ENCODE results near the gene CDK5RAP2. TPM values are rescaled to one million over a fixed set of nuclear protein-coding genes. Genes with fewer than 3 reads are reported as not detected.

CDK5RAP2 gene
- total and polyA plus RNA-seq, 10 donors = 19.5 to 93.7 (median 61.9) TPM

- 68 to 94% (median 90%) methylated on average over 2 to 4 of the region's 4 CpGs for WGBS, 5 donors
- TF ChIP-seq POLR2A (IDR thresholded peaks at IDR 0.05) (no peak), POLR2AphosphoS5 (IDR thresholded peaks at IDR 0.05) (no peak), CTCF (IDR thresholded peaks at IDR 0.05 in 8 of 11, conservative IDR thresholded peaks at IDR 0.05 in 3 of 11) (no peak)
- no peak overlapping the region for H3K27ac ChIP-seq
- H3K4me1 ChIP-seq = no peaks in the 10 kb centered on the region
- peaks cover 0 to 12% (median 5%) of the 10 kb centered on the region in 8 donors for H3K9me3 ChIP-seq
- H3K27me3 ChIP-seq (replicated peaks in 1 of 7) = no peaks in the 10 kb centered on the region
- H3K4me3 ChIP-seq = no peak overlapping the region
- peaks cover 0 to 100% (median 75%) of the 10 kb centered on the region in 6 donors for H3K36me3 ChIP-seq
- intact Hi-C loops (cut with DNase I; ENCODE audit: low total_unique reads) = no loop called here
- no peak for DNase-seq
These were observed 66.1 kb downstream of the CDK5RAP2 start for GRCh38 chr9:120513825-120514396.

GRCh38 chr9:120510816-120511215 lies 69.2 kb downstream of the CDK5RAP2 start:
- H3K27me3 ChIP-seq (replicated peaks in 1 of 7) = no peaks in the 10 kb centered on the region
- H3K27ac ChIP-seq = no peak overlapping the region
- peaks cover 0 to 100% (median 67%) of the 10 kb centered on the region in 6 donors for H3K36me3 ChIP-seq
- no peak overlapping the region for H3K4me3 ChIP-seq
- DNase-seq = no peak
- no peak for TF ChIP-seq POLR2A (IDR thresholded peaks at IDR 0.05)
- TF ChIP-seq POLR2AphosphoS5 (IDR thresholded peaks at IDR 0.05) = no peak
- WGBS, 5 donors = 93 to 98% (median 98%) methylated on average over 3 of the region's 3 CpGs
- intact Hi-C loops (cut with DNase I; ENCODE audit: low total_unique reads) = no loop called here
- H3K9me3 ChIP-seq = peaks cover 0 to 20% (median 17%) of the 10 kb centered on the region in 8 donors
- no peaks in the 10 kb centered on the region for H3K4me1 ChIP-seq

- Histone ChIP-seq H3K4me1 (no peaks in the 10 kb centered on the region), H3K36me3 (peaks cover 0 to 100% (median 50%) of the 10 kb centered on the region in 6 donors), H3K27me3 (replicated peaks in 1 of 7) (no peaks in the 10 kb centered on the region), H3K27ac (no peak overlapping the region), H3K4me3 (no peak overlapping the region), H3K9me3 (peaks cover 0 to 22% (median 18%) of the 10 kb centered on the region in 8 donors)
- no peak for DNase-seq
- WGBS, 5 donors = 77 to 89% (median 85%) methylated on average over 3 of the region's 3 CpGs
- no peak for TF ChIP-seq POLR2A (IDR thresholded peaks at IDR 0.05)
- no peak for TF ChIP-seq CTCF (IDR thresholded peaks at IDR 0.05 in 8 of 11, conservative IDR thresholded peaks at IDR 0.05 in 3 of 11)
- no peak for TF ChIP-seq POLR2AphosphoS5 (IDR thresholded peaks at IDR 0.05)
- intact Hi-C loops (cut with DNase I; ENCODE audit: low total_unique reads) = no loop called here
These were observed 71.9 kb downstream of the CDK5RAP2 start for GRCh38 chr9:120507936-120508510.

GRCh38 chr9:120505186-120505585 lies 74.8 kb downstream of the CDK5RAP2 start:
- Histone ChIP-seq H3K4me1 (no peaks in the 10 kb centered on the region), H3K36me3 (peaks cover 0 to 96% (median 29%) of the 10 kb centered on the region in 6 donors), H3K4me3 (no peak overlapping the region), H3K9me3 (peaks cover 0 to 18% (median 13%) of the 10 kb centered on the region in 8 donors), H3K27ac (no peak overlapping the region), H3K27me3 (replicated peaks in 1 of 7) (no peaks in the 10 kb centered on the region)
- TF ChIP-seq CTCF (IDR thresholded peaks at IDR 0.05 in 8 of 11, conservative IDR thresholded peaks at IDR 0.05 in 3 of 11) = no peak
- TF ChIP-seq POLR2A (IDR thresholded peaks at IDR 0.05) = no peak
- TF ChIP-seq POLR2AphosphoS5 (IDR thresholded peaks at IDR 0.05) = no peak
- intact Hi-C loops (cut with DNase I; ENCODE audit: low total_unique reads) = no loop called here
- 76 to 94% (median 90%) methylated on average over 4 of the region's 4 CpGs for WGBS, 5 donors
- DNase-seq = no peak

Data from spleen (tissue), 11 donors.